NCI-H1694 (cell line): ENCODE measurements around the gene TSPAN1.

Experiments
- DNase-seq: peaks from one replicate; lab custom pipeline; 2025; lab: John Stamatoyannopoulos, UW

Gene TSPAN1

DNA sequence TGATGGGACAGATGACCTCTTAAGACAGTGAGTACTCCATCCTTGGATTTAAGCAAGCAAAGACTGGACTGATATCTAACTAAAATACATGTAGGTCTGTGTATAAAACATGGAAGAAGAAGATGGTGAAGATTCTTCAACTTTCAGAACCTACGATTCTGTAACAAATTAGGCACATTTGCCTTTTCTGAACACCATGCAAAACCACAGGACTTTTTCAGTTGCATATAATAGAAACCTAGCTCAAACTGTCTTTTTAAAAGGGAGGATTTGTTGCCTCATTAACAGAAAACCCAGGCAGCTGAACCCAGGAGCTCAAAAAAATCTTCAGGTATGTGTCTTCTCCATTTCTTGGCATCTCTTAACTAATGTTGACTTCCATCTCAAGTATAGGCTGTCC lies 14.7 kb upstream of the TSPAN1 start:
- DNase-seq = no peak

DNA sequence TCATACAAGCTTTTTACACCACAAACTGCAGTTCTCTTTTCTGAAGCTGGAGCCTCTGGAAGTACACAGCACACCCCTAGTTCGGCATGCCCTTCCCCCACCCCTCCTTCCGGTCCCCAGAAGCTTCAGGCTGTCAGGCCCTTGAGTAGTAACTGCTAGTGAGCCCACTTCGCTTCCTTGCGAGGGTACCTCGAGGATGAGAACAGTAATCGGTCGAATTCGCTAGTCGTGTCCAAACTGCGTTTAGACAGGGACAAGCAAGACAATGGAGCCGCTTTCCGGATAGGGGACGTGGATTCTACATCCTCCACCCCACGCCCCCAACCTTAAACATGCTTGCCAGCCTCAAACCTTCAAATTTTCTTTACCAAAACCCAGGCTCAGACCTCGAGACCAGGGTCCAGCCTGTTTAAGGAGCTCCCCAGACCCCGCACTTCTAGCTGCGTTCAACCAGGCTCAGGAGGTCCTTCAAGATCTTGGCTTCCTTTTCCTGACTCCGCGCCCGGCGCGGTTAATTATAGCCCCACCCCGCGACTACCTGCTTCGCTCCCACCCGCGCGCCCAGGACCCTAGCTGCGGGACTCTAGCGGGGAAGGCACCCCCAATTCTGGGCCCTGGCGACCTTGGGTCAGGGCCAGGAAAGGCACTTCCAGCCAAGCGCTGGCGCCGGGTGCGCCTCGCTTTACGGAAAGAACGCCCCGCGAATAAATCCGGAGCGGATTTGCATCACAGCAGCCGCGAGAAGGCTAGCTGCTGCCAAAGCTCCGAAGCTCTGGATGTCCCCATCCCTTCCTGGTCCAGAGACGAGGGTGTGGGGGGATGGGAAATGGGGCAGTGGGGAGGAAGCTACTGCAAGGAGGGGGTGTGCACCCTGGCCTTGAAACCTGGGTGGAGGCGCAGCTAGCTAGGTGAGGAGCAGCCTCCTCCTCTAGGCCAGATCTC lies 8.1 kb upstream of the TSPAN1 start:
- DNase-seq = no peak

DNA sequence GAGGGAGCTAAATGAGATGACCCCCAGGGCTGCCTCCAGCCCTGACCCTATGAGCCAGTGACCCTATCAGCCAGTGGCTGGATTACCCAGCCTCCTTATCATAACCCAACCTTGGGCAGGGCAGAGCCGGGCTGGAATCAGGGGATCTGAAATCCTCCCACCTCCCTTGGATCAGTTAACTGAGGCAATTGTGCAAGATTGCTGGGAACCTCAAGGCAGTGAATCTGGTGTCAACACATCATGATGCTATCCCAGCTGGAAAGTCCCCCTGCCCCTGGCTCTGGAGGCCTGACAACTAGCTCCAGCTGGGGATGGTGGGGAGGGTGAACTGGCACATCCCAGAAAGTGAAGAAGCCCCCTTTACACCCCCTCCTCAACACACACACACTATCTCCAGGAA lies 6.4 kb upstream of the TSPAN1 start:
- no peak for DNase-seq

DNA sequence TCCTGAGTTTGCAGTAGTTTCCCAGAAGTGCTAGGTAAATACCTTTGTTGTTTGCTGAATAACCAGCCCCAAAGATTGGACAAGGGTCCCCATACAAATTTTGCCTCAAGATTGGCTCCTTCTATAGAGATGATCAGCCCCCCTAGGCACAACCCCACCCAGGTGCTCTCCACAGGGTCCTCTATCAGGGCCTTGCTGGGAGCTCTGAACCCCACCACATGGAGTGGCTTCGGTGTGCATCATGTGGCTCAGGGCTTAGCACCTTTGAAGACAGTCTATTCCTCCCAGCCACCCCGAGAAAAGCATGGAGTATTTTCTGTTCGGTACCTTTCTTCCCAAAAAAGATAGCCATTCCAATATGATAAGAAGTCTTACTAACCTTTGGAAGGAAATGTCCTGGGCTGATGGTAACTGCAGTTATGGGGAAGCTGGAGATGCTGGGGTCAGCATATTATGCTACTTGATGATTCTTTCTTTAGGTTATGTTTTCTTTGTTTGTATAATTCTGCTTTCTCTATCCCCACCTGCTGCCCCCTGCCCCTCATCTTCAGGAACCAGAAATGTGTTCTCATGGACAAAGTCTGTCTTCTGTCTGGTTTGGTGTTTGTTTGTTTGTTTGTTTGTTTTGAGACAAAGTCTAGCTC lies 5.0 kb upstream of the TSPAN1 start:
- no peak for DNase-seq

DNA sequence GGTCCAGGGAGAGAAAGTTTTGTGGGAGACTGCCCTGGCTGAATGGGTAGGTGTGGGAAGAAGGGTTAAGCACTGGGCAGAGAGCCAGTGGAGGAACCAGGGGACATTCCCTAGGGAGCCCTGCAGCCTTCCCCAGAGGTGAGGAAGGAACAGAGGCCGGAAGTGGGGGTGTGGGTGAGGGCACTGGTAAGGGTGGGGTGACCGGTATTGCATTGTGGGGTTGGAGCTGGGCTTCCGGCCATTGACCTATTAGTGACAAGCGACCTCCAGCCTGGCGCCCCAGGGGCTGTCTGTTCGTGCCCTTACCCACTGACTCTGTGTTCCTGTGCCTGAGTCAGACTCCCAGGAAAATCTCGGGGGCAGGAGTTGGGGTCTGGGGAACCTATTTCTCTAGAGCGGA lies 3.5 kb upstream of the TSPAN1 start:
- DNase-seq = no peak

DNA sequence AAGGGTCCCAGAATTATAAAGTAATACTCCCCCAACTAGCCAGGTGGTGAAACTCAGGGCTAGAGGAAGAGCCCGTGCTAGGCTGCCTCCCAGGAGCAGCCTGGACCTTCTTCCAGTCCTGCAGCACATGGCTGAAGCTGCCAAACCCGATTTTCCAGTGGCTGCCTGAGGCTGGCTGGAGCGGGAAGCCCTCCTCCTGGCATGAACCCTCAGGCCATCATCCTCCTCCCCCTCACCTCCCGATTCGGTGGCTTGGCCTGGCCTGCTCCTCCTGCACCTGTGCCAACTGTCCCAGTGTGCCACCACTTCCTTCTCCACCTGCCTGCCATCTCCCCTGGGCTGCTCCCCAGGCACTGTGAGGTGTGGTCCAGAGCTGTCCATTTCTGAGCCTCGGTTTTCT lies 3.0 kb upstream of the TSPAN1 start:
- no peak for DNase-seq

DNA sequence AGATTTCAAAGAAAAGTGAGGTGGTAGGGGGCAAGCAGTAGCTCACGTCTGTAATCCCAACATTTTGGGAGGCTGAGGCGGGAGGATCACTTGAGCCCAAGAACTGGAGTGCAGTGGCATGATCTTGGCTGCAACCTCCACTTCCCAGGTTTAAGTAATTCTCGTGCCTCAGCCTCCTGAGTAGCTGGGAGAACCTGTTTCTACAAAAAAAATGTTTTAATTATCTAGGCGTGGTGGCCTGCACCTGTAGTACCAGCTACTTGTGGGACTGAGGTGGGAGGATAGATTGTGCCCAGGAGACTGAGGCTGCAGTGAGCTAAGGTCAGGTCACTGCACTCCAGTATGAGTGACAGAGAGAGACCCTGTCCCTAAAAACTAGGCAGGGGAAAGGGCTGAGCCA lies 2.6 kb upstream of the TSPAN1 start:
- DNase-seq = no peak

DNA sequence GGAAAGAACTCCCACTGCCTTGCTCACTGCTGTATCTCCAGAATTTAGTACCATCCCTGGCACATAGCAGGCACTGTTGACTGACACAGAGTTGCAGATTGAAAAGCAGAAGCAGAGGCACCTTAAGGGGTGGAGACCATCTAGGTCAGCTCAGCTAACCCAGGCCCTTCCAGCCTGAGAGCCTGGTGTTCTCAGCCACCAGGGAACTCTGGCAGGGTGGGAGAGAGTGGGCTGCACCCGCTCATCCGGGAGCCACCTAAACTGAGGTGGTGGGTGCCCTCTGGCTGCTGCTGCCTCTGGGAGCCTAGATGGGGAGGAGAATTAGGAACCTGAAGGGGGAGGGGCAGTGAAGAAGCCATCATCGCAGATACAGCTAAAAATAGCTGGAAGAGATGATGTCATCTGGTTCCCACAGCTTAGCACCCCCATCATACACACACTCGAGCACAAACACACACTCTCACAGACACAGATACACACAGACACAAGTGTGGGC lies 1.5 kb upstream of the TSPAN1 start:
- peak; percentile 60 for DNase-seq

DNA sequence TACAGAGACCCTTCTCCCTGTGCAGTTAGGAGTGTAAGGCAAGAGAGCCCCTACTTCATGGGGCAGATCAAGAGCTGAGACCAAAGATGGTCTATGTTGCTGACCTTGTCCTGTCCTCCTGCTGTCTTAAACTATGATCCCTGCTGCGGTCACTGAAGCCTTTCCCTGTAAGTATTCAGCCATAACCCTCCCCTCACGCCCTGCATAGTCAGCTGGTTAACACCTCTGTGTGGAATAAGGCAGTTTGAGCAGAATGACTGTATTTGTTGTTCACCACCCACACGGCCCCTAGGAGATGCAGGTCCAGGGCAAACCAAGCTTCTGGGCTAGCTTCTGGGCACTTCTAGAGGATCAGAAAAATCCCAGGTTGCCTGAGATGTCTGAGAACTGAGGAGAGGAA lies 356 bp downstream of the TSPAN1 start:
- no peak for DNase-seq

DNA sequence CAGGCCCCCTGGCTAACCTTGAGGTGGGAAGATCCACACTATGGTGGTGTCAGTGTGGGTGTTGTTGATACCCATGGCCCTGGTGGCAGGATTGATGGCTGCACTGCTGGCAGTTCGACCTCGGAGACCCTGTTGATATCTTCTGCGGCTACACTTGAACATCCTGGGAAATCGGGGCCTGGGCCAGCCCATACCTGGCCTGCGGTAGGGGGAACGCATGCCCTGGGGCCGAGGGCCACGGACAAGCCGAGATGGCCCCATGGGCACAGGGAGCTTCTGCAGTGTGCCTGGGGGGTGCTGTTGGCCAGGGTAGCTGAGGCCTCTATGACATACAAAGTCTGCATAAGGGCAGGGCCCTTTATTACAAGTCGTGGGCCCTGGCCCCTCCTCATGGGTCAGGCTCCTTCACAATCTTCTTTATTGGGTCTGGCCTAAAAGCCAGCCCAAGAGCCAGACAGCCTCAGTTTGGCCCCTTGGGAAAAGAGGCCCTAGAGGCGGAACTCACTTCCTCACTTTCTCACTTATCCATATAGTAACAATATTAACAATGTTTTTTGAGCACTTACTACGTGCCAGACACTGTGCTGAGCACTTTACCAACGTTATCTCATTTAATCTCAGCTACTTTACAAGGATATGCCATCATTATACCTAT lies 1.5 kb downstream of the TSPAN1 start, which contains the start of gene P3R3URF:
Gene P3R3URF (minus strand): TSS at position 278 of the 655 bp plus-strand sequence. CDS start 17 bp downstream, at position 261.
- DNase-seq = no peak

DNA sequence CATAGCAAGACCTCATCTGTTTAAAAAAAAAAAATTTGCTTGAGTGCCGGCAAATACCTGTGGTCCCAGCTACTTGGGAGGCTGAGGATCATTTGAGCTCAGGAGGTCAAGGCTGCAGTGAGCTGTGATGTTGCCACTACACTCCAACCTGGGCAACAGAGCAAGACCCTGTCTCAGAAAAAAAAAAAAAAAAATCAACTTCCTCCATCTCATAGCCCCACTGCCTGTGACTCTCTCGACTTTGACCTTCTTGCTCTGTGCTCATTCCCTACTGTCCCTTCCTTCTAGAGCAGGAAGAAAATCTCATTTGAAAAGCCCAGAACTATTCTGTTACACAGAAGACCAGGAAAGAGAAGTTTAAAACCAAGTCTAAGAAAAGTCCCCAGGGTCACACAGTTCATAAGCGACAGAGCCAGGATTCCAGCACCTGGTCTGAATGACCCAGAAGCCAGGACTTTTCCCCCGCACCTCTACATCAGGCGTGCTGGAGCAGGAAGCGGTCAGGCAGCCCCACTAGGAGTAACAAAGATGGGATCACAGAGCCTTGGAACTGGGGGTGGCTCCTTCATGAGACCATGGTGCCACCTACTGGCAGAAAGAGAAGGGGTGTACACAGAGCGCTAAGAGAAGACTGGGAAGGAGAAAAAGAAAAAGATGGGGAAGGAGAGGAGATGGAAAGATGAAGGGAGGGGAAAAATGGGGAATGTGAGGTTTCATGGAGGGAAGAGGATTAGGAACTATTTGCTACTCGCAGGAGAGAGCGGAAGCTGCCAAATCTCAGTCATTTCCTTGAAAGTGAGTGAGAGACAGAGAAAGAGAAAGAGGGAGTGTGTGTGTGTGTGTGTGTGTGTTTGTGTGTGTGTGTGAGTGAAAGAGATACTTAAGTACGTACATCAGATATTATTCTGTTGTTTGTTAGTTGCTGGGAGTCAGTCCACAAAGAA lies 4.5 kb downstream of the TSPAN1 start:
- DNase-seq = peak; percentile 89

DNA sequence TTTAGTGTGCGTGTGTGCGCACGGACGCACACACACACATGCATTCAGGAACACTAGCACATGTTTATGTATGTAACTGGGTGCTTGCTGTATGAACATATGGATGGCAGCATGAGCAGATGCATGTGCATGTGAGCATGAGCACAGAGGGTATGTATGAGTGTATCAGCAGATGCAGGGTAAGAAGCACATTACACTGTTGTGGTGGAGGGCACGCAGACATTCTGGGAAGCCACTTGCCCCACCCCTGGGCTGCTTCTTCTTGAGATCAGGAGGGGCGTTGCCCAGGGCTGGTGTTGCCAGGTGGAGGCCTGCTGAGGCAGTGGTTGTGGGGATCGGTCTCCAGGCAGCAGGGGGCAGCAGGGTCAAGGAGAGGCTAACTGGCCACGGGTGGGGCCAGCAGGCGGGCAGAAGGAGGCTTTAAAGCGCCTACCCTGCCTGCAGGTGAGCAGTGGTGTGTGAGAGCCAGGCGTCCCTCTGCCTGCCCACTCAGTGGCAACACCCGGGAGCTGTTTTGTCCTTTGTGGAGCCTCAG lies 5.3 kb downstream of the TSPAN1 start:
- DNase-seq = peak; percentile 79

DNA sequence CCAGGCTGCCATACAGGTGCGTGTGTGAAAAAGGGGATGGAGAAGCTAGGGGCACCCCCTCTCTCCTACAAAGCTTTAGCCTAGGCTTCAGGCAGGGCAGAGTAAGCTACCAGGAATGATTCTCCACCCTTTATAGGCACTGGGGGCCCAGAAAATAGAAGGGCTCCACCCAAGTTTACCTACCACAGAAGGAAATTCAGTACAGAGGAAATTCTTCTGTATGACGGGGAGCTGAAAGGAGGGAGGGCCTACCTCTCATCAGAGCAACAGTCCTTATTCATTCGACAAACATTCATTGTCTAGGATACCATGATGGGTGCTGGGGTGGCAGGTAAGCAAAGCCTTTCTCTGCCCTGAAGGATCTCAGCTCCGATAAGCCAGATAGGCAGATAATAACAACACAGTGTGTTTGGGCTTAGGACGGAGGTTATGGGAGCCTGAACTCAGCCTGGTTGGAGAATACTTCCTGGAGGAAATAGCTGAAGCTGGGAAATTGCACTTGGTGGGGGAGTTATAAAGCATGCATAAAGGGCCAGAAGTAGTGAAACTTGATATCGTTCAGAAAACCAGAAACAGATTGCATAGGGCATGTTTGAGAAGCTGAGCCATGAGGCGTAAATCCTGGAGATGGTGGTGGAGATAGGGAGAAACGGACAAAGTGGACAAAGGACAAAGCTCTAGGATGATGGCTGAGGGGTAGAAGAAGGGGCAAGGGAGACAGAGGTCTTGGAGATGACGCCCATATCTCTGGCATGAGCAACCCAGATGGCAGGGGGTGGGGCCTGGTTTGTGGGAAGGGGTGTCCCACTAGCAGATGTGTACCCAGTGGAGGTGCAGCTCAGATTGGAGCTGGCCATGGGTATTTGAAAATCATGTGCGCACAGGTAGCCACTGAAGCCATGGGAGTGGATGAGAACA lies 6.7 kb downstream of the TSPAN1 start:
- DNase-seq = no peak

DNA sequence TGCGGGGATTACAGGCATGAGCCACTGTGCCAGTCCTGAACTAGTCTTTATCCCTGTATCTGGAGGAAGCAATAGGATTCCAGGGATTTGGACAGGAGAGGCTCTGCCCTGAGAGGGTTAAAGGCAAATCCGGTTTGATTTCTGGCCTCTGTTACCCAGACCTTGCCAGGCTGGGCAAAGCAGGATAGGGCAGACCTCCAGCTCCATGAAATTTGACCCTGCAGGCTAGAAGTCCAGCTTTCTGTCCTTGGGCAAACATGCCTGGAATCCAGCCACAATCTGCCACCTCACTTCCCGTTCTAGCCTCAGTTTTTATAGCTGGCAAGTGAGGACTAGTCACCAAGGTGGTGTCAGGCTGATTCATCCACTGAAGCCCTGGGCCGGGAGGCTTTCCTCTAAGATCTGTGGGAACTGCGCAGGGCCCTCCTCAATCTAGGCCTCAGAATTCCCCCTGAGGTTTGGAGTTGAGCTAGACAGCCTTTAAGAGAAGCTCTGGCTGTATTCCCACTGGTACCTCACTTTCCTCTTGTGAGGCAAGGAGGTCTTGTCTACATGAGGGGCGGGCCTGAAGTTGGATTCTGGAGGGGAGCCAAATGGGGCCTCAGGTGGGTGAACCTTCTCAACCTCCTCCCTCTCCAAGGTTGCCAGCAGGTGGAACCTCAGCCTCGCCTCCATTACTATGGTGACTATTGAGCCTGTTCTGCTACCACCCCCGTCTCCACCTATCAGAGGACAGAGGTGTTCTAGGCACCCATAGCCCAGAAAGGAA lies 8.4 kb downstream of the TSPAN1 start:
- no peak for DNase-seq

DNA sequence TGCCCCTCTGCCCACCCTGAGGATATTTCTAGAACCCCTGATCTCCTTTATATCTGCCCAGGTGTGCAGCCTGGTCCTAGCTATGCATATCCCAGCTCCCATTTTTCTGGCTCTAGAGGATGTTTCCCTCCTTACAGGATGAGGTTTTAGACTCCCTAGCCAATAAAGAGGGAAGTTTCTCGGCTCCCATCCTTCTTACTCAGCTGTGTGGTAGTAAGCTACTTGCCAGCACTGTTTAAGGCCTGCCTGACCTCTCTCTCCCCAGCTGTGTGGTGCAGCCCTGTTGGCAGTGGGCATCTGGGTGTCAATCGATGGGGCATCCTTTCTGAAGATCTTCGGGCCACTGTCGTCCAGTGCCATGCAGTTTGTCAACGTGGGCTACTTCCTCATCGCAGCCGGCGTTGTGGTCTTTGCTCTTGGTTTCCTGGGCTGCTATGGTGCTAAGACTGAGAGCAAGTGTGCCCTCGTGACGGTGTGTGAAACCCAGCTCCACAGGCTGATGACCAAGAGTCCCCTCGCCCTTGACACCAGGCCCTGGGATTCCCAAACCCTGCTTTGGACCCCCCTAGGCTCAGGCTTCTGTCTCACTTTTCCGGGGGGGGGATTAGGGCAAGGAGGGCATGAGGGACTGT lies 9.2 kb downstream of the TSPAN1 start:
- no peak for DNase-seq

DNA sequence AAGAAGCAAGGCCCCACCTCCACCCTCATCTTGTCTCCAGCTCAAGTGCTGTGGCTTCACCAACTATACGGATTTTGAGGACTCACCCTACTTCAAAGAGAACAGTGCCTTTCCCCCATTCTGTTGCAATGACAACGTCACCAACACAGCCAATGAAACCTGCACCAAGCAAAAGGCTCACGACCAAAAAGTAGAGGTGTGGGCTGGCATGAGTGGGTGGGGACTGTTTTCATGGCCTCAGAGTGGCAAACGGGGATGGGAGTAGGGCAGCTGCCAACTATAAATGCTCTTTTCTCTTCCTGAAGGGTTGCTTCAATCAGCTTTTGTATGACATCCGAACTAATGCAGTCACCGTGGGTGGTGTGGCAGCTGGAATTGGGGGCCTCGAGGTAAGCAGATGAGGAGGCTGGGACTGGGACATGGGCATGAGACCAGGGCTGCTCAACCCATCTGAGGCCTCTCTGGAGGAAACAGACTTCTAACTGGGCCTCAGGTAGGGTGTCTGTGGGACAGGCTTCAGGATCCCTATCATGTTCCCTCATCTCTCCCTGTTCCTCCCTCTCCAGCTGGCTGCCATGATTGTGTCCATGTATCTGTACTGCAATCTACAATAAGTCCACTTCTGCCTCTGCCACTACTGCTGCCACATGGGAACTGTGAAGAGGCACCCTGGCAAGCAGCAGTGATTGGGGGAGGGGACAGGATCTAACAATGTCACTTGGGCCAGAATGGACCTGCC lies 10.2 kb downstream of the TSPAN1 start:
- no peak for DNase-seq

DNA sequence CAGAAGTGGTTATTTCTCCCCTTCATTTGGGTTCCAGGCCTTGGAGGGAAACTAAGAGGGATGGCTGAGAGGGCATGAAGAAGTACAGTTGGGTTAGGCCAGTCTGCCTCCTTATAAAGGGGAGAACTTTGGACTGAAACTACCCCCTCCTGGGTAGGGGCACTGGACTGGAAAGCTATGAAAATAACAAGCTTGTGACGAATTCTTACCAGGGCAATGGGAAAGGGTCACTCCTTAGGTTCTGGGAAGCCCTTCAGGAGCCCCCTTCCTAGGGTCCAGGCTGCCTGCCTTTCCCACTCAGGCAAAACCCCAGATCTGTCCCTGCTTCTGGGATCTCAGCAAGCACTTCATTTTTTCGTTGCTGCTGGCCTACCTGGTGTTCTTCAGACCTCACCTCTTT lies 11.2 kb downstream of the TSPAN1 start:
- no peak for DNase-seq
